ENCODE data around the gene BCS1L. TPM values are rescaled to one million over a fixed set of nuclear protein-coding genes. Genes with fewer than 3 reads are reported as not detected.

Gene BCS1L
- total RNA-seq, 1 experiment from 2014 or later: 59.9 TPM

Other genes with a start within 250 kb of the BCS1L start
- 0.06 TPM in 1 of 2 replicates, not detected in the other for gene VIL1, start 240.6 kb upstream of the BCS1L start, total RNA-seq (2014; rRNA removed; shearing (Covaris generic))
- 11.4 and 16.1 TPM in 2 replicates for gene USP37, start 91.3 kb upstream of the BCS1L start, total RNA-seq (2014; rRNA removed; shearing (Covaris generic))
- 94.2 and 118 TPM in 2 replicates for gene CNOT9, start 90.8 kb upstream of the BCS1L start, total RNA-seq (2014; rRNA removed; shearing (Covaris generic))
- 0.06 TPM in 1 of 2 replicates, not detected in the other for gene PLCD4, start 51.8 kb upstream of the BCS1L start, total RNA-seq (2014; rRNA removed; shearing (Covaris generic))
- 7.3 and 7.6 TPM in 2 replicates for gene ZNF142, start 60 bp upstream of the BCS1L start, total RNA-seq (2014; rRNA removed; shearing (Covaris generic))
- gene RNF25, start 12.3 kb downstream of the BCS1L start, total RNA-seq (2014; rRNA removed; shearing (Covaris generic)): 42.3 and 54.7 TPM in 2 replicates
- gene STK36, start 12.4 kb downstream of the BCS1L start, total RNA-seq (2014; rRNA removed; shearing (Covaris generic)): 13.9 and 28.7 TPM in 2 replicates
- gene TTLL4, start 51.2 kb downstream of the BCS1L start, total RNA-seq (2014; rRNA removed; shearing (Covaris generic)): 13.7 and 15.4 TPM in 2 replicates
- 0.77 and 0.80 TPM in 2 replicates for gene CYP27A1, start 122.5 kb downstream of the BCS1L start, total RNA-seq (2014; rRNA removed; shearing (Covaris generic))
- gene PRKAG3, start 172.1 kb downstream of the BCS1L start, total RNA-seq (2014; rRNA removed; shearing (Covaris generic)): not detected in 2 replicates
- 0.23 TPM in 1 of 2 replicates, not detected in the other for gene WNT6, start 200.1 kb downstream of the BCS1L start, total RNA-seq (2014; rRNA removed; shearing (Covaris generic))
- 0.11 and 0.12 TPM in 2 replicates for gene WNT10A, start 221.2 kb downstream of the BCS1L start, total RNA-seq (2014; rRNA removed; shearing (Covaris generic))